Stimulated activated naive CD4-positive, alpha-beta T cell treated with Interleukin-2 at 50 U/mL for 16 hours (primary cell): ENCODE measurements around the gene SEMA6D.
"Not testable (repeated sequence)": the region's sequence is repeated elsewhere in the genome, so short reads cannot be mapped to it uniquely, and the experiment has no call there.

Experiments
- DNase-seq: peaks from one replicate; lab custom pipeline; 2025; lab: John Stamatoyannopoulos, UW

The SEMA6D gene

DNA sequence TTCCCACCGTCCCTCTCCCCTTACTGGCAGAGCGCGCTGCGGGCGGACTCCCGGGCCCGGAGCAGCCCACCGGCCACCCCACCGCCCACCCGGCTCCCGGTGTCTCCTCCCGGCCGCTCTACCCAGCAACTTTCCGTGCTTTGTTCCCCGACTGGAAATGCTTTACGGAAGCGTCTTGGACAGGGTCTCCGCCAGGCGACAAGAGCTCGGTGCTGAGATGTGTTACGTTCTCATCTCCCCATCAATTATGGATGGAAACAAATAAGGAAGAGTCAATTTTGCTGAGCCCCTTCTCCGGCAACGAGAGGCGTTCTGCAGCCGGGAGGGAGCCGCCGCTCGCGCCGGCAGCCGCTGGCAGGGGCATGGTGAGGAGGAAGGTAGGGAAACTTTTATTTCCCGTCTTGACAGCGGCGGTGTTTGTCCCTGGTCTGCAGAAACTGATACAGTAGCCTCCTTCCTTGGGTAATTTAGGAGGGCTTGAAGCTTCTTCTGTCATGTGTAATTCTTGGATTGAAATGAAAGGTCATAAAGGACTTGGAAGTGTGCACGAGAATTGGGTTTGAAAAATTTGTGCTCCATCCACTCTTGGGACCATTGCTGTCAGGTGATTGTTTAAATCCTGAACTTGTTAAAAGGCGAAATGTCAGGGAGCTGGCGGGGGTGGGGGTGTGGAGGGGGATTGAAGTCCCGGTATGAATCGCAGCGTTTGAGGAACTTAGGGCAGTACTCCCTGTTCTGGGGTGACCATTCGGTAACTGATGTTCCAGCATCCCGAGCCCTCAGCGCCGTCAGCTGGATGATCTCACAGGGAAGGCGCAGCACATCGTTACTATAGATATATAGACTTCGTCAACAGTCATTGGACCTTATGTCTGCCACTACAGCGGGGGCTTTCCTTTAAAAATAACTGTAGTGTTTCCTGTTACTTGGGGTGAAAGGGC, 1.5 kb downstream of the SEMA6D start:
- DNase-seq = no peak

GRCh38 chr15:47719730-47720129, 2.4 kb downstream of the SEMA6D start:
- no peak for DNase-seq

DNA sequence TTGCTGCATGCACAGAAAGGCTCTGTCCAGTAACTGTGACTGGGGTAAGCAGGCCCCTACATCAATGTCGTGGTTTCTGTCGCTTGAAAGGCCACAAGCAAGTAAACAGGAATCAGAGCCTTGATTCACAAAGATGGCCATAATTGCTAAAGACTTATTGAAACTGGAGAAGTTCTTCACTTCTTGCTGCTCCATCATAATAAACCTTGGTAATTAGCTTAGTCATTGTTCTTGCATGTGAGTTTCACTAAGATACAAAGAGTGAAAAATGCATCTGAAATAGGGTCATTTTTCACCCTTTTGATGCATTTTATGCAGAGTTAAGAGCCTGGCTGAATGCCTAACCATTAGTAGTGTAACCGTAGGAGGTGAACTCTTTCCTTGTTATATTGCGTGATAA, 3.2 kb downstream of the SEMA6D start:
- DNase-seq = no peak

GRCh38 chr15:47721676-47722075, 4.4 kb downstream of the SEMA6D start:
- DNase-seq = no peak

GRCh38 chr15:47724346-47724745, 7.0 kb downstream of the SEMA6D start:
- no peak for DNase-seq

DNA sequence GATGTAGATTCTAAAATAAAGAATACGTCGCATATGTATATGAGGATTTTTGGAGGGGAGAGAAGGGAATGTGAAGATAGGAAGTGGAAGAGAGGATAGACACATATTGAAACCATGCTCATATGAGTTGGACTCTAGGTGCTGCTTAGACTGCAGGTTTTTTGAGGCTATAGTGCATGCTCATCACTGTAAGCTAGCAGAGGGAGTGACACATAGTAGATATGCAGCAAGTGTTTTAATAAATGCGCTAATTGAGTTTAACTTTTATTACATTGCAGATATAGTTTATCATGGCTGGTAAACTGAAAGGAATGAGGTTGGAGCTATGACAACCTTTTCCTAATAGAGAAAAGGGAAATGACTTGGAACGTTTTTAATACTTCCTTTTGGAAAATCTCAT, 7.7 kb downstream of the SEMA6D start:
- DNase-seq = no peak

DNA sequence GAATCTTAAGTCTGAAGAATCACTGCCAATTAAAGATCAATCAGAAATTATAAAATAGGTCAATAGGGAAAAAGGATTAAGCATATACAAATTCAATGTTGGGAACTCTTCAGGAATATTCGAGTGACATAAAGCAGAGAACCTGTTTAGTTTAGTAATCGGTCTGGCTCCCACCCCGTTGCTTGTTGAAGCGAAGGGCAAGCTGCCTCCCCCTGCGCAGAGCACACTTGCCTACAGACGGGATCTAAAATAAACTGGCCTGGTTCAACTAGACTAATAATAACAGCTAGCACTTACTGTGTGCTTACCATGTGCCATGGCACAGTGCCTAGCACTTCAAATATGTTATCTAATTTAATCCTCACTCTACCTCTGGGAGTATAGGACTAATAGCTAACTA, 8.6 kb downstream of the SEMA6D start:
- DNase-seq = no peak

GRCh38 chr15:47726399-47726823, 9.1 kb downstream of the SEMA6D start:
- DNase-seq = no peak

DNA sequence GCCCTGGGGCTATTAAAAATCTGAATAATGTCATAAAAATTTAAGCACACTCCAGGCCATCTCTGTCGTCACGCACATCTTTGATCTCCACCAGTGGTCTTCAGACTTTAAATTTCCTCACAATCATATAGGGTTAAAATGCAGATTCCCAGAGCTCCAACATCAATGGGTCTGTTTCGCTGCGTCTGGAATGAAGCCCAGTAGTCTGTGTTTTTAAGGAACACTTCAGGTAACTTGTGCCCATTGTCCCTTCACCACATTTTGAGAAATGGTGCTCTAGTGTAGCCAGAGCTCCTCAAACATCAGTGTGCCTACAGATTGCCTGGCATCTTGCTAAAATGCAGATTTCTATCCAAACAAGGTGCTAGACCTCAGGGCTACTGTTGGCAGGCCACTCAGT, 9.8 kb downstream of the SEMA6D start:
- no peak for DNase-seq

GRCh38 chr15:47727676-47728075, 10.4 kb downstream of the SEMA6D start:
- no peak for DNase-seq

DNA sequence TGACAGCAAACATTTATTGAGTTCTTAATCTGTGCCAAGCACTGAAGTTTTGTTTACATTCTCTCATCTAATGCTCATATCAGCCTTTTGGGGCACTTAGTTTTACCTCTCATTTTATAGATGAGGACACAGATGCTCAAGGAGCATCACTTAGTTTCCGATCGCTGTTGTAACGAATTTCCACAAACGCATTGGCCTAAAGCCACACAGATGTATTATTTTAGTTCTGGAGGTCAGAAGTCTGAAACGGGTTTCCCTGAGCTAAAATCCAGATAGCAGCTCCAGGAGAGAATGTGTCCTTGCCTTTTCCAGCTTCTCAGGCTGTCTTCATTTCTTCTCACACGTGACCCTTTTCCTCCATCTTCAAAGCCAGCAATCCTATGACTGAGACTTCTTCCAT, 11.1 kb downstream of the SEMA6D start:
- no peak for DNase-seq

DNA sequence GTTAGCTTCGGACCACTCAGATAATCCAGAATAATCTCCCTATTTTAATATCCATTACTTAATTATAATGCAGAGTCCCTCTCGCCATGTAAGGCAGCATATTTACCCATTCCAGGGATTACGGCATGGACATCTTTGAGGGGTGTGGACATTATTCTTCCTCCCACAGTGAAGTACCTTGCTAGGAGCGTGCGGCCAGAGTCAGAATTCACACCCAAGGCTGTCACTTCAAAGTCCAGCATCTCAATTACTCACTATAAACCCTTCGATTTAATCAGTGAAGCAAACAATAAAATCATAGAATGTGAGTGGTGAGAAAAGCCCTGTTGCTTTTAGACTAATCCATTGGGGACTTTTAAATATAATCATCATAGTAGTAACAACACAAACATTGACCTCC, 11.6 kb downstream of the SEMA6D start:
- no peak for DNase-seq

DNA sequence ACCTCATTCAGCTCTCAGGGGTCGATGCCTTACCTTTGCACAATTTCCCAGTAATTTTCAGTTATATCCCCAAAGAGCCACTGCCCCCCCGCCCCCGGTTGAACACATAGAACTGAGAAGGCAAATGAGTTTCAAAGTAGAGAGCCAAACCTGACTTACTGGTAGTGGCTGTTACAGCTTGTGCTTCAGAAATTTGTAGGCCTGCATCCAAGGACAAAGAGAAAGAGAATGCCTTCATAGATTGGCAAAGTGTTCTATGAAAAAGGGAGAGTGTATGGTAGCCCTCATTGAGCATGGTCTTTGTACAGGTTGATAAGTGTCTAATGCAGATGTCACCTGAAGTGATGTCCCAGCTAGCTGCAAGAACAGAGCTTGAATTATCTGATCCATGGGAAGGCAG, 13.9 kb downstream of the SEMA6D start:
- DNase-seq = no peak

DNA sequence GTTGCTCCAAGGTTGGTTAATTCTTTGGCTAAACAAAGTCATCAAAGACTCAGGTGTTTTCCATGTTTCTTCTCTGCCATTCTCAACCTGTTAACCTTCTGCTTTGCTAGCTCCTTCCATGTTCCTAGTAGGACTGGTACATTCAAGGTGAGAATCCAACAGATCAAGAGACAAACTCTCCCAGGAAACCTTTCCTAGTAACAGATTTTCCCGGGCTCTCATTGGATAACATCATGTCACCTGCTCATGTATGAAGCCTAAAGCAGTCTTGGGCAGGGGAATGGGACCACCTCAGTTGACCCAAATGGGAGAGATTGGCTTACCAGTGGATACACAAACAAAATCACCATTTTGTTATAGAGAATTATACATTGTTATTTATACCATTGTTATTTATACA, 14.9 kb downstream of the SEMA6D start:
- DNase-seq = no peak

DNA sequence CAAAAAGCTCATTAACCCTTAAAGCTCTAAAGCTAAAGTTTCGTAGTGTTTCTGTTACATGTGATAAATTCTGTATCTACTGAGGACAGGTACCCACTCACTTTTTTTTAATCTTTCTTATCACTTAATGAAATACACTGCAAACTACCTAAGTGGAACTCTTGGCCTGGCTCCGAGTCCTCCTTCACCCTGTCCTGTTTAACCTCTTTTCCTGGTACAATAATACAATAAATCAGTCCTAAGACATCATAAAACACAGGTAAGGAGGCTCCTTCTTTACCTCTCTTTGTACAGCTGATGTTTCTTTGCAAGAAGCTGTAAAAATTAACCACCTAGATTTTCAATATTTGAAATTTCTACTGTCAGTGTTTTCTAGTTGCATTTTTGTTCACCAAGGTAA, 15.8 kb downstream of the SEMA6D start:
- DNase-seq = no peak

DNA sequence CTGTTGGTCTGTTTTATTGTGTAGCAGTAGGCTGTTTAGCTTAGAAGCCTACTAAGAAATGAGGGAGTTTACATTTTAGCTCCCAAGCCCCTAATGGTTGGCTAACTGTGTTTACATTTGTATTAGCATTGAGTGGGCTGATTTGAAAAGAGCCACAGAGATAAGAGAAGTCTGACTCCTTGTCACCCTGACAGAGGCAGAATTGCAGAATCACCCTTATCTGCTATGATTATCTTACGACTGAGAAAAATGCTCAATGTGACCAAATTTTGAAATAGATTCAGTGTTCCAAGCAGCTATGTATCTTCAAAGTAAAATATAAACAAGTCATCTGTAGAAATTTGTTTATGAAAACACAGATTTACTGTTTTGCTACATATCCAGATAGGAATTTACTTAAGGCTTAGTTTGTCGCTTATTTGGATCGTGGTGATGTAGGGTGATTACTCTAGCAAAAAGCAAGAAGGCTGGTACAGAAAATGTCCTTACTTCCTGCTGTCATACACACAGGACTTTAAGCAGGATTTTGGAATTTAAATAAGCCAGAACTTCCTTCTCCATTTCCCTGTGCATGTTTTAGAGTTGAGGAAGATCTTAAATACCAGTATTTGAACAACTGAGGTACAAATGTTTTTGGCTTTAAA, 19.0 kb downstream of the SEMA6D start:
- no peak for DNase-seq

DNA sequence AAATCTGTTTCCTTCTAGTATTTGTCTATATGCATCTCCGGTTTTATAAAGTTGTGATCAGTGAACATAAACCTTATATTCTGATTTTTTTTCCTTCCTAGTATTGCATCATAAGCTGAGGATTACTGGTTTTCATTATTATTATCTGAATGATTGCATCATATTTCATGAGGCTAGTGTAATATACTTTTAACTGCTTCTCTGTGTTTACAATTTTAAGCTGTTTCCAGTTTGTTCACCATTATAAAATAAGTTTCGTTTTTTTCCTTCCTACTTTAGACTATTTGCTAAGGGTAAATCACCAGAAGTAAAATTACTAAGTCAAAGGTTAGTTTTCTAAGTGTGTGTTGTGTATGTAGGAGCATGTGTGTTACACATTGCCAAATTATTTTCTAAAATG, 20.2 kb downstream of the SEMA6D start:
- DNase-seq = no peak

DNA sequence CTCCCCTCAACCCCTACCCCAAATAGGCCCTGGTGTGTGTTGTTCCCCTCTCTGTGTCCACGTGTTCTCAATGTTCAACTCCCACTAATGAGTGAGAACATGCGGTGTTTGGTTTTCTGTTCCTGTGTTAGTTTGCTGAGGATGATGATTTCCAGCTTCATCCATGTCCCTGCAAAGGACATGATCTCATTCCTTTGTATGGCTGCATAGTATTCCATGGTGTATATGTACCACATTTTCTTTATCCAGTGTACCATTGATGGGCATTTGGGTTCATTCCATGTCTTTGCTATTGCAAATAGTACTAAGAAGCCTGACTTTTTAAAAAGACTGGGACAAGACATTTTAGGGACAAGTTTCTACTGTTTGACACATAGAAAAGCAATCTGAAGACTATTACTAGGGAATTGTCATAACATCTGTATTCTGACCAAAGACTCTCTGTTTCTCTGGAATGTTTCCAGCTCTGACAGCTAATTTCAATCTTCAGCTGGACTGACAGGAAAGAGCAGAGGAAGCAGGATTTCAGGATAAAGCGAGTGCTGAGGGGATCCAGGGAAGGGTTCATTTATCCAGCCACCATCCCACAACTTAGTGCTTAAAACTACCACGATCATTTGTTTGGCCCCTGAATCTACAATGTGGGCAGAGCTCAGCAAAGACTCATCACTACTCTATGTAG, 21.0 kb downstream of the SEMA6D start:
- DNase-seq = not testable (repeated sequence)

DNA sequence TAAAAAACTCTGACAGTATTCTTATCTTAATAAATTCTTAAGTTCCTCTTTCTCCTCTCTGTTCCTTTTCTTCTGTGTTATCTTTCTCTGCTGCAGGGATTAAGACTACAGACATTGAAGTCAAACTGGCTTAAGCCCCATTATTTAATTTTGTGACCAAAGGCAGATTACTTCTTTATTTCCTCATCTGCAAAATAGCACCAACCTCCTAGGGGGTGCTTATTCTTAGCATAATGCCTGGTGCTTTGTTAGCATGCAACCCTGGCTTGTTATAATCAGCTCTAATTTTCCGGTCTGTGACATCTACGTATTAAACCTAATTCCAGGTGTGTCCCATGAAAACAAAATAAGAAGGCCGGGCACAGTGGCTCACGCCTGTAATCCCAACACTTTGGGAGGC, 23.8 kb downstream of the SEMA6D start:
- no peak for DNase-seq

DNA sequence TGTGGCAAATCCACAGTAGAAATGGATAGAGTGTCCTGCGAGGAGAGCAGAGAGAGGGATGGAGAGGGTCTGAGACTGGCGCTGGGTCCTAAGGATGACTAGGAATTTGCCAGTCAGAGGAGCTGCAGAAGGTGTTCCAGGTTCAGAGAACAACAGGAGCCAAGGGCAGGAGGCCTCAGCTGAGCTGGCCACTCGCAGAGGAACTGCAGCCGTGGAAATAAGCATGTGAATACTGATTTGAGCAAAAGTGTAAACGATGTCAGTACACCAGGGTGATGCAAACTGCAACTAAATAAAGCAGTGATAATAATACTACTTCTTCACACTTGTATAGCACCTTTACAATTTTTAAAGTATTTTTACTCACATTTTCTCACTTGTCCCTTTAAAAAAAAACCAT, 24.6 kb downstream of the SEMA6D start:
- DNase-seq = no peak

- no peak for DNase-seq
Observed at GRCh38 chr15:47742334-47742733, 25.0 kb downstream of the SEMA6D start.

DNA sequence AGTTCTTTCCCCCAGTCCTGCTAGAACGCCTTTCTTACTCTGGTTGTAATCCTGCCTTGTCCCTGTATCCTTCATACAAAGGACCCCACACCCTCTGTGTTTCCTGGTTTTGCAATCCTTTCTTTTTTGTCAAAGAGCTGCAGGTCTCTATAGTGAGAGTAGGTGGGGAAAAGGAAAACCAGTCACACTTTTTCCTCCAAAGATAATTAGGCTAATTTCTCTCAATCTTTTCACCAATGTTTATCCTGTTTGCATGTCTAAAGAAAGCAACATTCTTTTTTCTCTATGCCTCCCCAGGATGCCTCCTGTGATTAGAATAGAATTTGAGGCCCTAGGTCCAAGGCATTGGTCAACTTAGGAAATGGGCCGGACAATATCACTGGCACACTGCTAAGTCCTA, 25.4 kb downstream of the SEMA6D start:
- no peak for DNase-seq

- no peak for DNase-seq
Observed at GRCh38 chr15:47743385-47743784, 26.1 kb downstream of the SEMA6D start.
